A204.1 (cell line): ENCODE measurements around the gene CSK.

ENCODE experiments used
- FAIRE-seq: peaks from 2 replicates; lab custom pipeline; 2012; peaks lifted over from hg19 to GRCh38; lab: Jason Lieb, UNC

Gene CSK

DNA sequence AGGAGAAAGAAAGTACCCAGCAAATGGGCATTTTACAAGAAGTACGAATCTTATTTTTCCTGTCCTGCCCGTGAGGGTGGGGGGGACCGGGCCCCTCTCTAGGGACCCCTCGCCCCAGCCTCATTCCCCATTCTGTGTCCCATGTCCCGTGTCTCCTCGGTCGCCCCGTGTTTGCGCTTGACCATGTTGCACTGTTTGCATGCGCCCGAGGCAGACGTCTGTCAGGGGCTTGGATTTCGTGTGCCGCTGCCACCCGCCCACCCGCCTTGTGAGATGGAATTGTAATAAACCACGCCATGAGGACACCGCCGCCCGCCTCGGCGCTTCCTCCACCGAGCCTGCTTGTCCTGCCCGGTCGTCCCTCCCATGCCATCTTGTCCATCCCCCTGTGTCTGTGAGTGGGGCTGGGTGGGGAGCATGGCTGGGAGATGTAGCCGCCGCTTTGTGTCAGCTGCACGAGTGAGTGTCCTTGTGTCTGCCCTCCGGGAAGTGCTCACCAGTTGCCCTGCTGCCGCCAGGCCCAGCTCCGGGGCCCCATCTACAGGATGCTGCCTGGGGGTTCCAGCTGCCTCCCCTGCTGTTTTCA is 21.1 kb downstream of the CSK start:
- no peak for FAIRE-seq

DNA sequence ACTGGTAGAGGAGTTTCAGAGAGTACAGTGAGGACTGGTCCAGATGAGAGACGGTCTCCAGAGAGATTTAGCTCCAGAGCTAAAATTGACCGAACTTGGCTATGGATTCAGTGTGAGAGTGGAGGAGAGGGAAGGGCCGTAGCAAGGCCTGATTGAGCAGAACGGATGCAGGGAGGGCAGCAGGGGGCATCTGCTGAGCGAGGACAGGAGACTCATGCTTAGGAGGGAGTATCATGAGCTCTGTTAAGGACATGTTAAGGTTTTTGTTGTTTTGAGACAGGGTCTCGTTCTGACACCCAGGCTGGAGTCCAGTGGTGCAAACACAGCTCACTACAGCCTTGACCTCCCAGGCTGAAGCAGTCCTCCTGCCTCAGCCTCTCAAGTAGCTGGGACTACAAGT is 23.1 kb downstream of the CSK start:
- FAIRE-seq: no peak

DNA sequence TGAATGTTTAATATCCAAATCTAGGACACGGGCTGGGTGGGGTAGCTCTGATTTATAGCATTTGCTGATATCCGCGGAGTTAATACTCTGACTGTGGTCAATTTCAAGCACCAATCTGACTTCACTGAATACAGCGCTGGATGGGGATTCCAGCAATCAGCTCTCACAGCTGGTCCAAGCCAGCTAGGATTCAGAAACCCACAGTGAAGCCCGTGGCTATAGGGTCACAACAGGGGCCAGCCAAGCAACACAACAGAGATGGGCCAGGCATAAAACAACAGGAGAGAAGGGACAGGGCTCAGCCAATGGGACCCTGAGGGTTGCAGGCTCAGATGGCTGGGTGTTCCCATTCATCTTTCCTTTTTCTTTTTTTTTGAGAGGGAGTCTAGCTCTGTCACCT is 25.4 kb downstream of the CSK start:
- FAIRE-seq: no peak

DNA sequence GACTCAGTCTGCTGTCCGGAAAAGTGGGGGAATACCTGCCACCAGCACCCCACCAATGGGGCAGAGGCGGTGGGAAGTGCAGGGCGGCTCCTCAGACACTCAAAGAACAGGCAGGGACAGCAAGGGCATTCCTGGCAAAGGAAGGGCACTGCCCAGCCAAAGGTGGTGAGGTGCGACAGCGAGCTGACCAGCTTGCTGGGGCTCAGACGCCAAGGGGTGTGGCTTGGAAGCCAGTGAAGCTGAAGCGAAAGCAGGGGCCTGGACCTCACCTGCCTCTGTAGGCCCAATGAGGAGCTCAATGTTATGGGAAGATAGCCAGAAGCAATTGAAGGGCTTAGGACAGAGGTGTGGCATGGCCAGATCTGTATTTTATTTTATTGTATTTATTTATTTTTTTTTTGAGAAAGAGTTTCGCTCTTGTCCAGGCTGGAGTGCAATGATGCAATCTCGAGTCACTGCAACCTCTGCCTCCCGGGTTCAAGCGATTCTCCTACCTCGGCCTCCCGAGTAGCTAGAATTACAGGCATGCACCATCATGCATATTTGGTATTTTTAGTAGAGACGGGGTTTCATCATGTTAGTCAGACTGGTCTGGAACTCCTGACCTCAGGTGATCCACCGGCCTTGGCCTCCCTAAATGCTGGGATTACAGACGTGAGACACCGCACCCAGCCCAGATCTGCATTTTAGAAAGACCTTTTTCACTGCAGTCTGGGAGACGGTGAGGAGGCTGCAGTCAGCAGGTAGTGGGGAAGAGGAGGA is 26.4 kb downstream of the CSK start:
- FAIRE-seq: no peak

DNA sequence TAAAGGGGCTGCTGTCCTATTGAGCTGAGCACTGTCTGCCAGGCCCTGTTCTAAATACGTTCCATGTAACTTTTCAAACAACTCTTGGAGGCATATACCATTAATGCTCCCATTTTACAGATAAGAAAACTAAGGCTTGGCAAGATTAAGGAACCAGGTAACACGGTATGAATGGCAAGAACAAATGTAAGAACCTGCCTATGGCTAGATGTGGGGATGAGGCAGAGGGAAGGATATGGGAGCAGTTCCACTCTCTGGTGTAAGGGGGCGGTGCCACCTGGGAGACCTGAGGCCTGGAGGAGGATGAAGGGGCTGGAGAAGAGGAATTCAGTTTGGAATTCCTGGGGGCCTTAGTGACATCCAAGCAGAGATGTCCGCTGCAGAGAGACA is 27.0 kb downstream of the CSK start:
- no peak for FAIRE-seq

DNA sequence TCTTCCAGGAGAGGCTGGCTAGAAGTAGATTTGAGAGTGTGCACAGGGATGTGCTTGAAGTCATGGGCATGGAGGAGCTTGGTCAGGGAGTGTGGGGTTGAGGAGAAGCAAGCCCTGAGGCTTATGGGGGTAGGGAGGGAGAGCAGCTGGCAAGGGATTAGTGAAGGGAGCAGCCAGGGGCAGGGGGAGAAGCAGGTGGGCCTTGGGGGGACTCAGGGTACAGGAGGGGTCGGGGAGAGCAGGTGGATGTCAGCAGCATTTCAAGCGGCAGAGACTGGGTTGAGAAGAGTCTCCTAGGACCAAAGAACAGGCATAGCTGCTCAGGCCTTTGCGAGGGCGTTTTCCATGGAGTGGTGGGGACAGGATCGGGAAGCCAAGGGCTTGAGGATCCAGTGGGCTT is 27.4 kb downstream of the CSK start:
- FAIRE-seq: no peak

DNA sequence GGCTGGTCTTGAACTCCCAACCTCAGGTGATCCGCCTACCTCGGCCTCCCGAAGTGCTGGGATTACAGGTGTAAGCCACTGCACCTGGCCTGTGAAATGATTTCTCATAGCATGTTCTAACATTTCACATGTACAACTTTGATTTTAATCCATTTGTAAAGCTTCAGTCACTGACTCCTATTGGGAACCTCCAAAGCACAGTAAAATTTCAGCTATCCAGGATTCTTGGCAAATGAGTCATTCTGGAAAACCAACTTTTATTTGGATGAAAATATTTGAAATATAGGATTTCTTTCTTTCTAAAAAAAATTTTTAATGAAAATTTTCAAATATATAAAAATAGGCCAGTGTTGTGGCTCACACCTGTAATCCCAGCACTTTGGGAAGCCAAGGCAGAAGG is 28.1 kb downstream of the CSK start:
- FAIRE-seq: no peak

DNA sequence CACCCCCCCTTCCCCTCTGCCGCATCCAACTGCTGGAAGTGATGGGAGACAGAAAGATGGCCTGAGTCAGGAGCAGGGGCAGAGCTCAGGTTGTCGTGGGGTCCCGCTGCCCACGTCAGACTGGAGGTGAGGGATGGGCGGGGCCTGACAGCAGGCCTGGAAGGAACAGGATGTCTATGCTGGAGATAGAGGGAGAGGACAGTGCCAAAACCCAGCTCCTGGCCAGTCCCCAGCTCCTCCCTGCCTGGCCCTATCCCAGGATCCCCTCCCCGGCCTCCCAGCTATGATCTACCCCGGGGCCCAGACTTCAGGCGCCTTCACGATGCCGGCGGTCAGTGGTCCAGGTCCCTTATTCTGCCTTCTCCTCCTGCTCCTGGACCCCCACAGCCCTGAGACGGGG is 30.7 kb downstream of the CSK start, which contains the start of gene LMAN1L:
LMAN1L (plus strand) TSS at position 303 of the 400 bp plus-strand sequence; CDS start at position 323, 20 bp downstream.
- FAIRE-seq: no peak

DNA sequence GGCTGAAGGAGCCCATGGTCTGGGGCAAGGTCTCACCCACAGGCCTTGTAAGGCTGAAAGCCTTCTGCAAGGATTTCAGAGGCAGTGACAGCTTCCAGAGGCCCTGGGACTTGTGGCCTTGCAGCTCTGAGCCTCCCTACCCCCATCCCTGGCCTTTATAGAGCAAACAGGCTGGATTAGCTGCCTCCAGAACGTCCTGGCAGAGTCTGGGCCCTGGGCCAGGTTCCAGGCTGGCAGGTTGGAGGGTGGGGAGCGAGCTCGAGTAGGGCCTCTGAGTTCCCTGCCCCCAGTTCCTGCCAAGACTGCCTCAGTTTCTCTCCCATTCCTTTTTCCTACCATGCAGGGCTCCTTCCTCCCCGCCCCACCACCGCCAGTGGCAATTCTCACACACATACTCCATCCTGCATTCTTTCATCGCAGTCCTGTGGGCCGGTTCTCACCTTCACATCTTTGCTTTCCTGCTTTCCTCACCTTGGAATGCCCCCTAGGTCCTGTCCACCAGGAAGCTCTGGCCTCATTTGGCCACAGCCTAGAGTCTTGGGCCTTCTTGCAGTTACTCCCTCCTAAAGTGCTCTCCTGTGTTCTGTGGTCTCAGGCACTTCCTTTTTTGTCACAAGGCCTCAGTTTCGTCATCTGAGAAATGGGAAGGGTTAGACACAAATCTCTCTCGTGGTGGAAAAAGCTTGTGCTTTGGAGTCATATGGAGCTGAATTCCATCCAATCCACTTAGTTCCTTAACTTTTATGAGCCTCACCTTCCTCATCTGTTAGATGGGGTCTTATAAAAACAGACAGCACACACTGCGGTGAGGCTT is 33.4 kb downstream of the CSK start:
- FAIRE-seq: no peak

DNA sequence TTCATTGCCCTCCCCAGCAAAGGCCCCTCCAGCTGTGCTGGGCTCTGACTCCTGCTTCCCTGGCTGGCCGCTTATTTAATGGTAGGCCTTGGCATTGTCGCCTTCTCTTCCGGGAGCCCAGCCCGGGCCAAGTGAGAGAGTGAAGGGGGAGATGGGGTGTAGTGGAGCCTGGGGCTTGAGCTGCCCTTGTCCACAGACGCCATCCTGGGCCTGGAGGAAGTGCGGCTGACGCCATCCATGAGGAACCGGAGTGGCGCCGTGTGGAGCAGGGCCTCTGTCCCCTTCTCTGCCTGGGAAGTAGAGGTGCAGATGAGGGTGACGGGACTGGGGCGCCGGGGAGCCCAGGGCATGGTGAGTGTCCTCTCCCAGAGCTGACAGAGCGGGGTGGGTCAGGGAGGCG is 34.1 kb downstream of the CSK start:
- no peak for FAIRE-seq

DNA sequence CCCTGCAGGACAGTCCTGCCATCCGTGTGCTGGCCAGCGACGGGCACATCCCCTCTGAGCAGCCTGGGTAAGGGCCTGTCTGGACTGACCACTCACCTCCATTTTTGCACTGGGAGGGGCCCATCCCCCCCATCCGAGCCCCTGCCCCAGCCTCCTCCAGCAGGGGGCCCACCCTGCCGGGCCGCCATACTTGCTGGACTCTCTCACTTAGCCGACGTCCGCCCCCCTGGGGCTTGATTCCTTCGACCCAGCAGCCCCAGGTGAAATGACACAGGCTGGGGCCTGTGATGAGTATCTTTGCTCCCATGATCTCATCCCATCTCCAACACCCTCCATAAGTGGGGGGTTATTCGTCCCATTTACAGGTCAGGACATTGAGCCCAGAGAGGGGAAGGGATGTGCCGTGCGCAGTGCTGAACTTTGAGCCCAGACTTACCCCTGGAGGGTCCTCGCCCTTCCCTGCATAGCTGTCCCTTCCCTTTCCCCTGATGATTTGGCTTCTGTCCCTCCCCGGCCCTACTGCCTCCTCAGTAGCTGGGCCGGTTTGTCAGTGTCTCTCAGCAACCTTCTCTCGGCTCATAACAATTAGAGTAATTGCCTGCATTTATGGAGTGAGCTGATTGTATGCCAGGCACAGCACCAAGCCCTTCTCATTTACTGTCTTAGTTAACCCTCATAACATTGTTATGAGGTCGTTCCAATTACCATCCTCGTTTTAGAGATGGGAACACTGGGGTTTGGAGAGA is 34.9 kb downstream of the CSK start:
- no peak for FAIRE-seq

DNA sequence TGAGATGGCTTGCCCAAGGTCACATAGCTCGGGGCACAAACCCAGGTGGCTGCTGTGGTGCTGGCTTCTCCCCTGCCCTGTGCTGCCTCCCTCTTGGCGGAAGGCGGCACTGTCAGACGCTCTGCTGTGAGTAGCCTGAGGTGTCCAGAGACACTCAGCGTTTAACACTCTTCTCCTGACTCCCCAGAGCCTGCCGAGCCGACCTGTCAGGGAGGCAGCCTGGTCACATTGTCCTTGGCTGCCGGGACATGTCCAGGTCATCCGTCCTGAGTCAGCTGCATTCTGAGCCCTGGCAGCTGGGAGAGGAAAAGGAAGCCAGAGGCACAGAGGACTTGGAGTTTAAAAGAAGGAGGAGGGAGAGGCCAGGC is 35.5 kb downstream of the CSK start:
- FAIRE-seq: no peak

DNA sequence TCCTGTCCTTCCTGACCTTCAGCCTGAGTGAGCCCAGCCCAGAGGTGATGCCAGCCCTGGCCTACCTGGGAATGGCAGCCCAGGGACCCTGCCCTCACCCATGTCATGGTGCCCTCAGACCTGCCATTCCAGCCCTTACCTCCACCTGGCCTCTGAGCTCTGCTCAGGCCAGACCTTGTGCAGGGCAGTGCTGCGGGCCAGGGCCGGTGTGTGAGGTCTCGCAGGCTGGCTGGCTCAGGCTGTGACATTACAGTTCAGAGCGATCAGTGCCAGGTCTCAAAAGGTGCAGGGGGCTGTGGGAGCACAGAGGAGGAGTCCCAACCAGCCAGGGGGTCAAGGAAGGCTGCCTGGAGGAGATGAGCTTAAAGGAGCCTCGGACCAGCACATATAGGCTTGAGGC is 38.2 kb downstream of the CSK start:
- FAIRE-seq: no peak

DNA sequence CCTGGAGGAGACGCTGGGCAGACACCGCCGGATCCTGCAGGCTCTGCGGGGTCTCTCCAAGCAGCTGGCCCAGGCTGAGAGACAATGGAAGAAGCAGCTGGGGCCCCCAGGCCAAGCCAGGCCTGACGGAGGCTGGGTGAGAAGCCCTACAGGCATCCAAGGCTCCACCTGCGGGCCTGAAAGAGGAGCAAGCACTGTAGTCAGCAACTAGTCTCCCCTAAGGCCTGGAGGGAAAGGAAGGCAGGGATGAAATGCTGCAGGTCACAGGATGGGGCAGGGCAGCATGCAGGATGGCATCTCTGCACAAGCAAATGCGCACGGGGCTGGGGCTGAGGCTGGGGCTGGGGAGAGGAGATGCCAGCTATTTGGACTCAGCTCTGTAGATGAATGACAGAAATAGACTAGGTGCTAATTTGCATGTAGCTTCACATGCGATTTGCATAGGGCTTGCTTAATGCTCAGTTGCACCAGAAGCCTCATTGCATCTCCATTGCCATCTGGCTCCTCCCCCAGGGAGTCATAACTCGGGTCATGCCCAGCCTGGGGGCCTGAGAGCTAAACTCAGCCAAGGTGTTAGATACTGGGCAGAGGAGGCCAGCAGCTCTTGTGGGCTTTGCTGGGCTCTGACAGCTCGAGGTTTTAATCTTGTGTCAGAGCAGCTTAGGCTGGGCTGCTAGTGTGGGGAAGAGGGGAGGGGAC is 39.4 kb downstream of the CSK start:
- no peak for FAIRE-seq

DNA sequence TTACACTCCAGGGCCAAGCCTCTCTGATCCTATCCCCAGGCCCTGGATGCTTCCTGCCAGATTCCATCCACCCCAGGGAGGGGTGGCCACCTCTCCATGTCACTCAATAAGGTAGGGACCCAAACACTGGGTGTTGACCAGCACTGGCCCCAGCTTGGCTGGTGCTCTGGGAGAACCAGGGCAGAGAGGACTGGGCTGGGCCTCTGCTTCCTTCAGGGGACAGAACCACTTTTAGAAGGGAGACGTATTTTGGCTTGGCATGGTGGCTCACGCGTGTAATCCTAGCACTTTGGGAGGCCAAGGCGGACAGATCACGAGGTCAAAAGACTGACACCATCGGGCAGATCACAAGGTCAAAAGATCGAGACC is 39.9 kb downstream of the CSK start:
- FAIRE-seq: no peak

DNA sequence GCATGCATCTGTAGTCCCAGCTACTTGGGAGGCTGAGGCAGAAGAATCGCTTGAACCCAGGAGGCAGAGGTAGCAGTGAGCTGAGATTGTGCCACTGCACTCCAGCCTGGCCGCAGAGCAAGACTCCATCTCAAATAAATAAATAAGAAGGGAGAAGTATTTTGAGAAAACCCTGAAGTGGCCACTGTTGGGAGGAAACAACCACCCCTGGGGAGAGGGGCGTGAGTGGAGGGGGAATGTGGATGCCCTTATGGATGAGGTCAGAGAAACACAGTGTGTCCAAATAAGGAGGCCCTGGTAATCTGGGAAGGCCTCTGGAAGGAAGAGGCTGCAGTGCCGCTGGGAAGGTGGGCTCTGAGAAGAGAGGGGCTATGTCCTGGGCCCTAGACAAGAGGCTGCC is 40.4 kb downstream of the CSK start:
- FAIRE-seq: no peak

DNA sequence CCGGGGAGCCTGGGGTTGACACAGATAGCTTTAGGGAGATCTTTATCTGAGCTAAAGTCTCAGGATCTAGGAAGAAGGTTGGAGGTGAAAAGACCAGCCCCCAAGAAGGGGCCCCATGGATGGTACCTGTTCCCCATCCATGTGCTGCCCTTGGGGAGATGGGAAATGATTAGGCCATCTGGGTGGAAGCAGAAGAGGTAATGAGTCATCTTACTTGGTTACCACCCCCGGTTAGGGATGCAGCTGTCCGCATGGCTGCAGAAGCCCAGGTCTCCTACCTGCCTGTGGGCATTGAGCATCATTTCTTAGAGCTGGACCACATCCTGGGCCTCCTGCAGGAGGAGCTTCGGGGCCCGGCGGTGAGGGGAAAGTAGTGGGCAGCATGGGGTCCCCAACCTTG is 41.4 kb downstream of the CSK start:
- no peak for FAIRE-seq

DNA sequence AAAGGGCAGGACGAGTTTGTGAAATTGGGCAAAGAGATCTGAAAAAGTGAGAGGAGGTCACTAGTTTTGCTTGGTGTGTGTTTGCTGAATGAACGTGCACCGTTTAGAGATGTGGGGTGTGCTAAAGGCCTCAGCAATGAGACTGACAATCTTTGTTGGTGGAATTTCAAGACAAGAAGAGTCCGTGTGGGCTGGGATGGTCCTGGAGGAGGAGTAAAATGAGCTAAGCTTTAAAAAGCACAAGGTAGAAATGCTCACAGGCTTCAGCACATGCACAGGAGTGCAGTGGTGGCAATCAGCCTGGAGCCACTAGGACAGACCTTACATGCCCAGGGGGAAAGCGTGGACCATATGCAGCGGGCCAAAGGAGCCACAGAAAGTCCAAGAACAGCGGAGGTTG is 43.1 kb downstream of the CSK start:
- FAIRE-seq: no peak

DNA sequence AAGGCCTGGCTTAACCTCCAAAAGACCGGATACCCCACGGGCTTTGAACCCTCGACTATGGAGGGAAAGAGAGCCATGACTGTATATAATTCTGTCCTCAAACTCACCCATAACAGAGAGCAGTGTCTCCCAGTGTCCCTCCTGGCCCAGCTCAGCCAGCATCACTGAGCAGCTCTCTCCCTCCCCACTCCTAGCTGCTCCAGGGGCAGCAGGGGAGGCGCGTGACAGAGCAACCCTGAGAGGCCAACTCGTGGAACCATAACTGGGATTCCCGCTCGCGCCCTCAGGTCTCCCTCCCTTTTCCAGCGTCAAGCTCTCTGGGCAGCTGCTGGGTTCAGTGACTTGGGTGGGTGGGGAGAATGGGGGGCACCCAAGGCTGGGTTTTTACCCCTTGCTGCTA is 44.0 kb downstream of the CSK start:
- FAIRE-seq: no peak

DNA sequence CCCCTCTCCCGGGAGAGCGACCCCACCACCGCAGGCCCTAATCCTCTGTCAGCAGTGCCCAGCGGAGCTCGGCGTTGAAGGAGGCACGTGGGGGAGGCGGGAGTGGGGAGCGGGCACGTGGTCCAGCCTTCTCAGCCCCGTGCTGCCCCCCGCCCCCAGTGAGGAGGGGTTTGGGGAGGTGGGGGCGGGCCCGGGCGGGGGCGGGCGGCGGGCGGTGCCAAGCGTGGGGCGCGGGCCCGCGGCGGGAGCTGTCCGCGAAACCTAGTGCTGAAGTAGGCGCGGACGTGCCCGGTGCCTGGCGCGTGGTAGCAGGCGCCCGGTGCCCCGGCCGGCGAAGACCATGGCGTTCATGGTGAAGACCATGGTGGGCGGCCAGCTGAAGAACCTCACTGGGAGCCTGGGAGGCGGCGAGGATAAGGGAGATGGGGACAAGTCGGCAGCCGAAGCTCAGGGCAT is 44.5 kb downstream of the CSK start, which contains the start of gene CPLX3:
CPLX3 (plus strand) TSS at position 264 of the 456 bp plus-strand sequence; CDS start at position 341, 77 bp downstream.
- FAIRE-seq: no peak

DNA sequence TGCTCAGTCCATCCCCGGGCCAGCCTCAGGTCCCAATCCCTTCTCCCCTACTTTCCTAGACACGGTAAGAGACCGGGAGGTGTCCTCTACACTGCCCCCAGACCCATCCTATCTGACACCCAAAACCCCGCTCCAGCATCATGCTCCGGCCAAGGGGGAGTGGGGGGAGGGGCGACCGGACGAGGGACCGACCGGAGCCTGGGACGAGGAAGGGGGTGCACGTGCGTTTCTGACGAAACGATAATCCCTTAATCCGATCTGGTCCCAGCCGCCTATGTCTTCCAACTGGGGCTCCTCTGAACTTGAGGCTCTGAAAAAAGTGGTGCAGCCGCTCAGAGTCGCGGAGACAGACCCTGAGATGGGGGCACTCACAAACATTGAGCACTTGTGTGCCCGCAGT is 45.0 kb downstream of the CSK start:
- no peak for FAIRE-seq

DNA sequence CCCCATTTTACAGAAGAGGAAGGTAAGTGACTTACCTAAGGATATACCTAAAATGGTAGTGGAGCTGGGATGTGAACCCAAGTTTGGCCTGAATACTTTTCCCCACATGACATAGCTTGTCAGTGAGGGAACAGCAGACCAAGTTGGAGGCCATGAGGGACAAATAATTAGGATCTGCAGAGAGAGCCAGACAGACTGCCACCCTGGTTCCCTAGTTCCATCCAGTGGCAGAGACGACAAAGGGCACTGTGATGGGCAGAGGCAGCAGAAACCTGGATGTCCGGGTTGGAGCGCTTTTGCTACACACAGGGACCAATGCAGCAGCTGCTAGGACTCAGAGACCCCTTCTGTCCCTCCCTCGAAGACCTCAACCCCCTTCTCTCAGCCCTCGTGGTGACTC is 45.7 kb downstream of the CSK start:
- no peak for FAIRE-seq
